Neural crest cell (in vitro differentiated cells): ENCODE results near the gene TGFB1. TPM values are rescaled to one million over a fixed set of nuclear protein-coding genes. Genes with fewer than 3 reads are reported as not detected.
"Not testable (repeated sequence)": the region's sequence is repeated elsewhere in the genome, so short reads cannot be mapped to it uniquely, and the experiment has no call there.

Source experiments
- DNase-seq: peaks from one replicate; pipeline ENCODE4 v3.0.0; 2021; ENCODE audit warnings: low read depth, mixed read lengths, low spot score
- H3K27ac Mint-ChIP-seq: one replicate; pipeline ENCODE4 v1.8.0; 2021; ENCODE audit warnings: mild to moderate bottlenecking, mixed read lengths; ENCODE audit not compliant: unreplicated experiment
- H3K27me3 Mint-ChIP-seq: 2 replicates; pipeline ENCODE4 v1.8.0; 2021; ENCODE audit warnings: low read depth, mild to moderate bottlenecking, mixed read lengths
- H3K36me3 Mint-ChIP-seq: 2 replicates; pipeline ENCODE4 v1.8.0; 2021; ENCODE audit warnings: low read depth, mild to moderate bottlenecking, mixed read lengths
- H3K4me1 Mint-ChIP-seq: 2 replicates; pipeline ENCODE4 v1.8.0; 2021; ENCODE audit warnings: mixed read lengths
- H3K4me3 Mint-ChIP-seq: one replicate; pipeline ENCODE4 v1.8.0; 2021; ENCODE audit warnings: mild to moderate bottlenecking, mixed read lengths
- H3K9me3 Mint-ChIP-seq: 2 replicates; pipeline ENCODE4 v1.8.0; 2021; ENCODE audit warnings: mixed read lengths
- CTCF ChIP-seq: fragments of 200-600 bp; sonication (generic); conservative IDR thresholded peaks from 2 replicates; pipeline ENCODE4 v1.5.0; 2021; ENCODE audit warnings: antibody characterized with exemption, mild to moderate bottlenecking
- total RNA-seq: library from RNA; stranded (reverse); gene quantifications from 2 replicates; pipeline ENCODE4 v1.2.1, GENCODE V29; 2021

Gene TGFB1
- total RNA-seq, 1 donor from 2014 or later, result 2.2 TPM

- DNase-seq, result peak; percentile 43
Observed at GRCh38 chr19:41376241-41376997, 22.7 kb upstream of the TGFB1 start, which contains the start of gene TMEM91. Gene TMEM91, plus strand, starts transcription at chr19:41376533. Its CDS starts 1,777 bp downstream, at chr19:41378310.

GRCh38 chr19:41373993-41374392 lies 20.3 kb upstream of the TGFB1 start:
- peaks cover 15% of the 10 kb centered on the region for H3K4me1 Mint-ChIP-seq
- no peak for DNase-seq
- H3K27ac Mint-ChIP-seq, result no peak overlapping the region
- no peak for TF ChIP-seq CTCF
- peaks cover 5% of the 10 kb centered on the region for H3K27me3 Mint-ChIP-seq
- H3K36me3 Mint-ChIP-seq, result no peaks in the 10 kb centered on the region
- H3K4me3 Mint-ChIP-seq, result no peak overlapping the region
- no peaks in the 10 kb centered on the region for H3K9me3 Mint-ChIP-seq

More at GRCh38 chr19:41376241-41376997, 22.7 kb upstream of the TGFB1 start, which contains the start of gene TMEM91:
- no peak within 1 kb of the TSS for H3K27ac Mint-ChIP-seq
- H3K27me3 Mint-ChIP-seq, result peaks cover 5% of the 10 kb centered on the region
- H3K36me3 Mint-ChIP-seq, result no peaks in the 10 kb centered on the region
- no peak for TF ChIP-seq CTCF
- H3K9me3 Mint-ChIP-seq, result no peaks in the 10 kb centered on the region
- H3K4me1 Mint-ChIP-seq, result peaks cover 15% of the 10 kb centered on the region
- peak within 1 kb of the TSS; percentile 79 for H3K4me3 Mint-ChIP-seq

- no peak overlapping the region for H3K27ac Mint-ChIP-seq
- TF ChIP-seq CTCF, result no peak
- H3K4me1 Mint-ChIP-seq, result peaks cover 15% of the 10 kb centered on the region
- H3K27me3 Mint-ChIP-seq, result peaks cover 5% of the 10 kb centered on the region
- H3K36me3 Mint-ChIP-seq, result no peaks in the 10 kb centered on the region
- no peak overlapping the region for H3K4me3 Mint-ChIP-seq
- H3K9me3 Mint-ChIP-seq, result no peaks in the 10 kb centered on the region
- DNase-seq, result no peak
Observed at GRCh38 chr19:41372501-41372900, 18.8 kb upstream of the TGFB1 start.

GRCh38 chr19:41371541-41371940 lies 17.8 kb upstream of the TGFB1 start:
- Mint-ChIP-seq H3K4me3 (no peak overlapping the region), H3K4me1 (peaks cover 6% of the 10 kb centered on the region), H3K9me3 (no peaks in the 10 kb centered on the region), H3K27ac (peak overlapping the region; percentile 89), H3K36me3 (no peaks in the 10 kb centered on the region), H3K27me3 (no peaks in the 10 kb centered on the region)
- DNase-seq, result no peak
- TF ChIP-seq CTCF, result no peak

GRCh38 chr19:41371119-41371518 lies 17.4 kb upstream of the TGFB1 start:
- not testable (repeated sequence) for H3K9me3 Mint-ChIP-seq, H3K4me1 Mint-ChIP-seq, H3K4me3 Mint-ChIP-seq, H3K36me3 Mint-ChIP-seq, DNase-seq, H3K27me3 Mint-ChIP-seq
- H3K27ac Mint-ChIP-seq, result peak overlapping the region; percentile 89

- Mint-ChIP-seq H3K4me3 (no peak overlapping the region), H3K4me1 (peaks cover 4% of the 10 kb centered on the region), H3K9me3 (no peaks in the 10 kb centered on the region), H3K27ac (no peak overlapping the region), H3K27me3 (no peaks in the 10 kb centered on the region), H3K36me3 (peaks cover 4% of the 10 kb centered on the region)
- DNase-seq, result no peak
- no peak for TF ChIP-seq CTCF
Observed at GRCh38 chr19:41369769-41370168, 16.0 kb upstream of the TGFB1 start.
